ENCODE measurements around the gene SAE1.

The SAE1 gene

DNA sequence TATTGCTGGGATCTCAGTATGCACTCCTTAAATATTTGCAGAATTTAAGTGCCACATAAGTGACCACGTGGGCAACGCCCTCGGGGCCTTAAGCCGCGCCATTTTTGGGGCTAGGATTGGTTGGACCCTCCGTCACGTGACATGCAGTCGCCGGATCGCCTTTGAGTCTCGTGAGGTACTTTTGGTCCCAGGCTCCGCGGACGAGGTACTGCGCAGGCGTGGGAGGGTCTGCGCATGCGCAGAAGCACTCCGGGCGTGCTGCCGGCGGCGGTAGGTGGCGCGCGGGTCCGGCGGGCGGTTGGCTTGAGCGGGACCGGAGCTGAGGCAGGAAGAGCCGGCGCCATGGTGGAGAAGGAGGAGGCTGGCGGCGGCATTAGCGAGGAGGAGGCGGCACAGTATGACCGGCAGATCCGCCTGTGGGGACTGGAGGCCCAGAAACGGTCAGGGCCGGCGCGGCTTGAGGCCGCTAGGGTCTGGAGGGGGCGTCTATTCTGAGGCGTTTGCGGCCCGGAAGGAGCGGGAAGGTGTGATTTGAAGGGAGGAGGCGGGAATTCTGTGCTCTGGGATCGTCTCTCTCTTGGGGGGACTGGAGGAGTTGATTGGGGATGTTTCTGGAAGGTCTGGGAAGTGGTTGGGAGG is at the start of gene SAE1:
Gene SAE1, plus strand, starts transcription at position 247 of the 639 bp plus-strand sequence. Its CDS starts 96 bp downstream, at position 343.
- Histone ChIP-seq H3K4me1 (ENCODE audit: insufficient read depth, low read length) (peaks cover 15% of the 10 kb centered on the region), H3K36me3 (ENCODE audit: insufficient read depth, low read length) (peaks cover 13% of the 10 kb centered on the region), H3K9ac (ENCODE audit: low read depth, low read length) (peak within 1 kb of the TSS; percentile 91), H3K9me3 (ENCODE audit: control insufficient read depth, insufficient read depth, low read length) (no peaks in the 10 kb centered on the region)

DNA sequence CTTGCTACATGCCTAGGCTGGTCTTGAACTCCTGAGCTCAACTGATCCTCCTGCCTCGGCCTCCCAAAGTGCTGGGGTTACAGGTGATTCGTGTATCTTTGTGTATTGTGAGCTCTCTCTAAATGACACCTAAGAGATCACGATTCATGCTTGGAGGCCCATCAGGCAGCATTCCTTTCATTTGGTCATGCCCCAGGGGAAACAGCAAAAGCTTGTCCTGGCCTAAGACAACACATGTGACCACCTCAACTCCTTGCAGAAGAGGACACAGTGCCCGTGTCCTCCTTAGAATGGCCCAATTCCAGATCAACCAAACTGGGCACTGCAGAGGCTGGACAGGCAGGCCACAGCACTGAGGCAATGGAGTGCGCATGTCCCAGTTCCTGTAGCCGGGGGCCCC is 49.5 kb upstream of the SAE1 start:
- Histone ChIP-seq H3K36me3 (ENCODE audit: insufficient read depth, low read length) (peaks cover 28% of the 10 kb centered on the region), H3K9me3 (ENCODE audit: control insufficient read depth, insufficient read depth, low read length) (no peaks in the 10 kb centered on the region), H3K9ac (ENCODE audit: low read depth, low read length) (no peak overlapping the region)

DNA sequence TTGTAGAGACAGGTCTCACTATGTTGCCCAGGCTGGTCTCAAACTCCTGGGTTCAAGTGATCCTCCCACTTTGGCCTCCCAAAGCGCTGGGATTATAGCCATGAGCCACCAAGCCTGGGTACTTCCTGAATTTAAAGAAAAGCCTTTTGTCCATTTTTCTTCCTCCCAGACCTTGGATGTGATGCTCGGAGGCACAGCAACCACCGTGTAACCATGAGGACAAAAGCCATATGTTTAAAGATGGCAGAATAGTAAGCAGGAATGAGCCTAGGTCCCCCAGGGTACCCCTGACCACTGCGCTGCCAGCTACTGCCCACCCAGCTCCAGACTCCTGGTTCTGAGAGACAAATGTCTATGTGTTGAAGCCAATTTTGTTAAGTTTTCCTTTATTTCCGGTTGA is 48.1 kb upstream of the SAE1 start:
- no peak overlapping the region for H3K9ac ChIP-seq (ENCODE audit: low read depth, low read length)
- H3K36me3 ChIP-seq (ENCODE audit: insufficient read depth, low read length): peaks cover 33% of the 10 kb centered on the region
- peaks cover 12% of the 10 kb centered on the region; the same call in 1 of the 2 replicates for H3K4me1 ChIP-seq (ENCODE audit: insufficient read depth, low read length)
- H3K9me3 ChIP-seq (ENCODE audit: control insufficient read depth, insufficient read depth, low read length): no peaks in the 10 kb centered on the region

More for the DNA sequence above, 49.5 kb upstream of the SAE1 start:
- peaks cover 12% of the 10 kb centered on the region; the same call in 1 of the 2 replicates for H3K4me1 ChIP-seq (ENCODE audit: insufficient read depth, low read length)

DNA sequence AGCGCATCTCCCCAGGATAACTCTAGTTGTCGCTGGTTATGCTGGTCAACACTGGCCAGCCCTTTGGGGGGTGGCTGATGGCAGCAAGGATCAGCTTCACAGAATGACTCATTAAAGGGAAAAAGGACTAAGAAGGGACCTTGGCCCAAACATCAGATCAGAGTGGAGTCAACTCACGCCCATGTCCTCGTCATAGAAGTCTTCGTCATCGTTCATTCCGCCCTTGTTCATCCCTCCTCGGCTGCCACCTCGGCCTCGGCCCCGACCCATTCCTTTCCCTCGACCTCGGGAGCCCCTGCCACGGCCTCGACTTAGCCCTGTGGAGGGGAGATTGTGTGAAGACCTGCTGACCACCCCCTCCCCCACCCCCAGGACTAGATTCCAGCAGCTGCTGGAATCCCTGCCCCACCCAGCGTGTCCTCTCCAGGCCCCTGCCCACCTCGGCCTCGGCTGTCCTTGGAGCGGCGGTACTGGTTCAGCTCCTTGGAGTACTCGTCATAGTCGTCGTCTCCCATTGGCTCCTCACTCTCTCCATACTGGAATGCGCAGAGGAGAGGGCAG is 45.7 kb upstream of the SAE1 start:
- peaks cover 37% of the 10 kb centered on the region for H3K36me3 ChIP-seq (ENCODE audit: insufficient read depth, low read length)

DNA sequence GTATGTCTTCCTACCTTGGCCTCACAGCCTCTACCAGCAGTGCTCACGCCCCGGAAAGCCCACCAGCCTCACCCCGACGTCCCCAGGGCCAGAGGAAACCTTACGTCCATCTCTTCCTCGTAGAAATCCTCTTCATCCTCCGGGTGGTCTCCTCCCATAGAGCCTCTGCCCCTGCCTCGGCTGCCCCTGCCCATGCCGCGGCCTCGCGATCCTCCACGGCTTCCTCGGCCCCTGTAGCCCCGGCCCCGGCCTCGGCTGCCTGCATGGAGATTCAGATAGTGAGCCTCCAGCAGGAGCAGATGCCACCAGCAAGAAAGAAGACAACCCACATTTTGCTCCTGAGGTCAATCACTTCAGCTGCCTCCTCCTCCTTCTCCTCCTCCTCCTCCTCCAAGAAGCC is 44.4 kb upstream of the SAE1 start:
- H3K9ac ChIP-seq (ENCODE audit: low read depth, low read length): no peak overlapping the region
- peaks cover 8% of the 10 kb centered on the region; the same call in 1 of the 2 replicates for H3K4me1 ChIP-seq (ENCODE audit: insufficient read depth, low read length)
- H3K36me3 ChIP-seq (ENCODE audit: insufficient read depth, low read length): peaks cover 28% of the 10 kb centered on the region
- no peaks in the 10 kb centered on the region for H3K9me3 ChIP-seq (ENCODE audit: control insufficient read depth, insufficient read depth, low read length)

More for the DNA sequence above, 45.7 kb upstream of the SAE1 start:
- Histone ChIP-seq H3K9me3 (ENCODE audit: control insufficient read depth, insufficient read depth, low read length) (no peaks in the 10 kb centered on the region), H3K4me1 (ENCODE audit: insufficient read depth, low read length) (peaks cover 12% of the 10 kb centered on the region; the same call in 1 of the 2 replicates), H3K9ac (ENCODE audit: low read depth, low read length) (no peak overlapping the region)

DNA sequence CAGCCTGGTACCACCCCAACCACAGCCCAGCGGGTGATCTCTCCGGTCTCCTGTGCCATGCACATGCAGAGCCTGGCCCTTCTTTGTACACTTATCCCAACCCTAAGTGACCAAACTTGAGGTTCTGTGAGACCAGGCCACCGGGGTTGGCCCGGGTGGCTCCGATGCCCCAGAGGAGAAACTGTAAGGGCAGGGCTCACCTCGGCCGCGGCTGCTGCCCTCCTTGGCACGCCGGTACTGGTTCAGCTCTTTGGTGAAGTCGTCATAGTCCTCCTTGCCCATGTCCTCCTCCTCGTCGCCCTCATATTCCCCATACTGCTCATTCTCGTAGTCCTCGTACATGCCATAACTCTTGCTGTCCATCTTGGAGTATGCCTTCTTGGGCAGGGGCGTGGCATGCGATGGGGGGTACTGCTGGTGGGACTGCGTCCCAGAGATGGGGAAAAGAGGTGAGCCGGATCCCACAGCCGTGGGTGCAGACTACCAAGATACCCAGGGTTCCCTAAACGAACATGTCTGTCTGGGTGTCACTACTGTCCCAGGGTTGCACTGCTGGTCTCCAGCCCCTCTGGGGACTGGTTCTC is 40.8 kb upstream of the SAE1 start:
- Histone ChIP-seq H3K4me1 (ENCODE audit: insufficient read depth, low read length) (peaks cover 3% of the 10 kb centered on the region; the same call in 1 of the 2 replicates), H3K36me3 (ENCODE audit: insufficient read depth, low read length) (peaks cover 12% of the 10 kb centered on the region), H3K9me3 (ENCODE audit: control insufficient read depth, insufficient read depth, low read length) (no peaks in the 10 kb centered on the region), H3K9ac (ENCODE audit: low read depth, low read length) (no peak overlapping the region)

DNA sequence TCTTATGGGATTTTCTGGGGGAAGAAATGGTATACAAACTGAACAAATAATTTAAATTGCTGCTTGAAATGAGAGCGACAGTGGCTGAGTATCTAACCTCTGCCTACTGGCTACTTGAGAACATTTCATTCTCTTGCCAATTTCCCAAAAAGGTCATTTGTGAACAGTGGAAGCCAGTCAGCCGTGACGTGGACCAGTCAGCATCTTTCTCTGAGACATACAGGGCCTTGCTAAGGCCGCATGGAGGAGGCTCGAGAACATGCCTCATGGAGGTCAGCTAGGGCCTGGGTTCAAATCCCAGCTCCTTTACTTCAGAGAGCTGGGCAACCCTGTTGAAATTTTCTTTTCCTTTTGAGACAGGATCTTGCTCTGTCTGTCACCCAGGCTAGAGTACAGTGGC is 37.4 kb upstream of the SAE1 start:
- no peak overlapping the region for H3K9ac ChIP-seq (ENCODE audit: low read depth, low read length)
- H3K4me1 ChIP-seq (ENCODE audit: insufficient read depth, low read length): peaks cover 26% of the 10 kb centered on the region
- H3K36me3 ChIP-seq (ENCODE audit: insufficient read depth, low read length): peaks cover 5% of the 10 kb centered on the region; the same call in 1 of the 2 replicates
- H3K9me3 ChIP-seq (ENCODE audit: control insufficient read depth, insufficient read depth, low read length): no peaks in the 10 kb centered on the region

DNA sequence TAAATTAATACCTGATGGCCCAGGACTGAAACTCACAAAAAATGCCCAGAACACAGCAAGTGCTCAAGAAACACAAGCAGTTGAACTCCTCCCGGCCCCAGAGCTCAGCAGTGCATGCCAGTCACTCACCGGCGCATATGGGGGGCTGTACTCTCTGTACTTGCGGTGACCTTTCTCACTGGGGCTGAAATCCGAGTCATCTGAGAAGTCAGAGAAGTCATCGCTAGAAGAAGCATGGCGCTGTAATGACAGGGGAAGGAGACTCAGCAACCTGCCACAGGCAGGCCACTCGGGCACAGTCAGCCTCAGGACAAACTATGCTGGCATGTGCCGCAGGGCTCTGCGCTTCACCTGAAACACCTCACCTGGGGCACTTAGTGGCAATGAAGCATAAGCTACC is 36.8 kb upstream of the SAE1 start:
- Histone ChIP-seq H3K9ac (ENCODE audit: low read depth, low read length) (no peak overlapping the region), H3K9me3 (ENCODE audit: control insufficient read depth, insufficient read depth, low read length) (no peaks in the 10 kb centered on the region), H3K36me3 (ENCODE audit: insufficient read depth, low read length) (peaks cover 3% of the 10 kb centered on the region; the same call in 1 of the 2 replicates), H3K4me1 (ENCODE audit: insufficient read depth, low read length) (peaks cover 26% of the 10 kb centered on the region)

DNA sequence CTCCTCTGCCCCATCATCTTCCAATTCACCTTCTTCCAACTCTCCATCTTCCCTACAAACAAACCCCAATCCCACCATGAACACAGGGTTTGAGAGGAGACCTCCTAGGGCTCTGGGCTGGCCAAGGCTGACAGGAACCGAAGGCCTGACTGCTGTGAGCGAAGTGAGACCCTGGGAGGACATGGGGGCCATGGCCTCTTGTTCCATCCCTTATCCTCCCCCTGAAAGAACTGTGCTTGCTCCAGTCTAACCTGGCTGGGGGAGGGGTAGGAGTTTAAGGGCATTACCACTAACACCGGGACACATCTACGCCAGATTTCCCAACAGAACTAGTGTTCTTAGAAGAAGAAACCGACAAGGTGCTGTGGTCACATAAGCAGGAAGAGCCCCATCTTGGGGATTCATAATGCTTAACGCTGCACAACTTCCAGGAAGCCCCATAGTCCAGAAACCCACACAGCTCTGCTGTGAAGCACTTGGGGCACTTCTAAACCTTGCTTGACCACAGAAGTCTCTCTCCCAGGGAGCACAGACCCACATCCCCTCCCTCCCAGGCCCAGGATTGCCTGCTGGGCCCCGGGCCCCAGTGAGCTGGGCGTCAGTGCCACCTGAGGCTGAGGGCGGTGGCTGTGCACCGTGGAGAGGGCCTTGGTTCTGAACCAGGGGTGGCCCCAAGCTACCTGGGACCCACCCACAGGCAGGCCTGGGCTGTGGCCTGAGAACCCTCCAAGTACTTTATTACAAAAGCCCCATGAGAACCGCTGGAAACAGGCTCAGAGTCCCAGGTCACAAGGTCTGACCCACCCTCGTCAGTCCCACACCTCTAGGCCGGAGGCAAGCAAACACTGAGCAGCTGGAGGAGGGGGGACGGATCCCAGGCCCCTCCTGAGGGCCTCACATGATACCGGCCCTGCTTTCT is 35.8 kb upstream of the SAE1 start:
- no peak overlapping the region for H3K9ac ChIP-seq (ENCODE audit: low read depth, low read length)
- H3K9me3 ChIP-seq (ENCODE audit: control insufficient read depth, insufficient read depth, low read length): no peaks in the 10 kb centered on the region
- peaks cover 3% of the 10 kb centered on the region; the same call in 1 of the 2 replicates for H3K36me3 ChIP-seq (ENCODE audit: insufficient read depth, low read length)
- H3K4me1 ChIP-seq (ENCODE audit: insufficient read depth, low read length): peaks cover 26% of the 10 kb centered on the region

DNA sequence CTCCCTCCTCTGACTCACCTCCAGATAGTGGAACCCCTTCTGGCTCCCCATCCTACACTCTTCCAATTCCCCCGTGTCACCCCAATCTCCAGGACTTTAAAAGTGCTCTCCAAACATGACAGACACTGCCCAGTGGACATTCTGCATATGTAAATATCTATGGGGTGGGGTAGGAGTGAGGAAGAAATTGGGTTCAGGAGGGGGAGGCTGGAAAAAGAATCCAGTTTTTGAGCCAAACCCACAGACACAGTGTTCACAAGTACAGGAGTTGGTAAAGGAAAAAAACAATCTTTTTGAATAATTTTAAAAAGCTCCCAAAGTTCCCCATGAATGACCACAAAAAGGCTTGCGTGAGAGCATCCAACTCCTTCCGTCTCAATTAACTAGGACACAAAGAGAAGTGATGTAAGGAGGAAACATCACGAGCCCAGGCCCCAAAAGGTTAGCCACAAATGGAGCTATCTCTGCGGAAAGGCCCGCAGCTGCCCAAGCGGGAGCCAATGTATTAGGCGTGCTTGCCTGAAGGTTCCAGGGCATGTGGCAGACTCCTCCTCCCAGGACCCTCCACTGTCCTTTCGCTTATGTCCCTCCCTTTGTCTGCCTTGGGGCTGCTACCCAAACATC is 35.0 kb upstream of the SAE1 start:
- no peaks in the 10 kb centered on the region for H3K9me3 ChIP-seq (ENCODE audit: control insufficient read depth, insufficient read depth, low read length)
- peaks cover 3% of the 10 kb centered on the region; the same call in 1 of the 2 replicates for H3K36me3 ChIP-seq (ENCODE audit: insufficient read depth, low read length)
- H3K9ac ChIP-seq (ENCODE audit: low read depth, low read length): no peak overlapping the region
- H3K4me1 ChIP-seq (ENCODE audit: insufficient read depth, low read length): peaks cover 26% of the 10 kb centered on the region

DNA sequence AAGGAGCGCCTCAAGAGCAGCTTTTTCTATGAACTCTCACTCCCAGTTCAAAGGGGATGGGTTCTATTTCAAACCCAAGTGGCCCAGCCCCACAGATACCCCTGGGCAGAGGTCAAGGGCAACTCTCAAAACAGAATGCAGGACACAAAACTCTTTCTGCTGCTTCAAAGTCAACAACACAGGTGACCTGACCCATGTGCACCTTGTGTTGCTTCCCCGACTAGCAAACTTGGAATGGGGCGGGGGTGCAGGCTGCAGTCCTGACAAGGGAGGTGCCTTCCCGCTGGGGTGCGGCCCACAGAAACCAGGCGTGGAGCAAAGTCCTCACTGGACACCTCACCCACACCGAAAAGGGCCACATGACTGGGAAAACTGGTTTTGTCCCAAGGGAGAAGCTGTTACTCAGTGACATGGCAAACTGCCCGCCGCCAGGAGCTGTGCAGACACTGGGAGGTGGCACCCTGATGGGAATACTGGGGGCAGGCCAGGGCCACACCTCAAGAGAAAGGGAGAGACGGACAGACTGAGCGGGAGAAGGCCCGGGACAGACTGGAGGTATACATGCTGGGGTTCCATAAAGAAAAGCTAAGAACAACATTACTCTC is 34.4 kb upstream of the SAE1 start:
- peaks cover 26% of the 10 kb centered on the region for H3K4me1 ChIP-seq (ENCODE audit: insufficient read depth, low read length)
- H3K9me3 ChIP-seq (ENCODE audit: control insufficient read depth, insufficient read depth, low read length): no peaks in the 10 kb centered on the region
- peaks cover 3% of the 10 kb centered on the region; the same call in 1 of the 2 replicates for H3K36me3 ChIP-seq (ENCODE audit: insufficient read depth, low read length)
- no peak overlapping the region for H3K9ac ChIP-seq (ENCODE audit: low read depth, low read length)

DNA sequence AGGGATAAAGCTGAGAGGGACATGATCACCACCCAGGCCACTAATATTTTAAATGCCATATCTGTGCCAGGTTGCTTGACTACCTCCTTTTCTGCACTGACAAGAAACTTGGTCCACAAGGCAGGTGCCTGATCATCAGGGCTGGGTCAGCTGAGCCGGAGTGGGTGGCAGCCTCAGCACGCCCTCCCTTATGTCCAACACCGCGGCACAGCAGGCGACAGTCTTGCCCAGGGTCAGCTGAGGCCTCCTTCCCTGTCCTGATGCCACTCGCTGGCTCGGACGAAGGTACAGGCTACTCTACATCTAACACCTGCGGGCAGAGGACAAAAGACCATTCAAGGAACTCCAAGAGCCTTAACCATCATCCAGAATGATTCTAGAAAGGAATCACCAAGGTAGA is 33.9 kb upstream of the SAE1 start:
- H3K9ac ChIP-seq (ENCODE audit: low read depth, low read length): no peak overlapping the region
- H3K9me3 ChIP-seq (ENCODE audit: control insufficient read depth, insufficient read depth, low read length): no peaks in the 10 kb centered on the region
- peaks cover 3% of the 10 kb centered on the region; the same call in 1 of the 2 replicates for H3K36me3 ChIP-seq (ENCODE audit: insufficient read depth, low read length)
- peaks cover 26% of the 10 kb centered on the region for H3K4me1 ChIP-seq (ENCODE audit: insufficient read depth, low read length)

DNA sequence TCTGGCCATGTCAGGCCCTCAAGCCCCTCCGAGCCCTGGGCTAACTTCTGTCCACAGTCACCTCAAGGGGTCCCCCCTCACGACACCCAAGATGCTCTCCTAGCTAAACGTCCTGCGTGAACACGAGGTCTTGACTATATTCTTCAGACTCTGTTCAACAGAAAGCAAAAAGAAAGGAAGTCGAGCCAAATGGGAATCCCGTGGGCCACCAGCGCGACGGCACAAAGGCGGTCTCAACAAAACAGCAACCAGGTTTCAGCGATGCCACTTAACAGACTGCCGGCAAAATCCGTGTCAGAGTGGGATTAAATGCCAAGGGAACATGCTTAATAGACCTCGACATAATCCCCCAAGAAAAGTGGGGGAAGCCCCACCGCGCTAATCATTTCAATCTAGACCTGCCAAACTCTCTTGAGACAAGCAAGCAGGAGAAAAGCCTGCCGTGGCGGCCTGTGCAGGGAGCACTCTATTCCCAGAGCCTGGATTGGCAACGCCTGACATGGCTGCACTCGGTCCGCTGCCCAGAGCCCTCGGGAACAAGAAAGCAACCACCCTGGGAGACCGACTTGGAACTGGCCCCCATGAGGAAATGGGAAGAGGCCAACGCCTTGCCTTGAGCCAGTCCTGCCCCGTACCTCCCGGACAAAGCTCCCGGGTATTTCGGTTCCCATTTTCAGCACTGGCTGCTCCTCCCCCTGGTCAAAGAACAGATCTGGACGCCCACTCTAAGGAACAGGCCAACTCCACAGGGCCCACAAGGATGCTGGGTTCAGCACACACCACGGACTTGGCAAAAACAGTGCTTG is 33.0 kb upstream of the SAE1 start:
- Histone ChIP-seq H3K9me3 (ENCODE audit: control insufficient read depth, insufficient read depth, low read length) (no peaks in the 10 kb centered on the region), H3K36me3 (ENCODE audit: insufficient read depth, low read length) (no peaks in the 10 kb centered on the region), H3K9ac (ENCODE audit: low read depth, low read length) (no peak overlapping the region), H3K4me1 (ENCODE audit: insufficient read depth, low read length) (peaks cover 28% of the 10 kb centered on the region)
